ENCODE results near the gene SCAP. TPM values are rescaled to one million over a fixed set of nuclear protein-coding genes. Genes with fewer than 3 reads are reported as not detected.
A peak's percentile ranks its signal among the peaks of the same experiment; 100 is the strongest.

SCAP gene
- polyA plus RNA-seq, 3 donors: 83.3 to 95.2 (median 93.1) TPM

DNA sequence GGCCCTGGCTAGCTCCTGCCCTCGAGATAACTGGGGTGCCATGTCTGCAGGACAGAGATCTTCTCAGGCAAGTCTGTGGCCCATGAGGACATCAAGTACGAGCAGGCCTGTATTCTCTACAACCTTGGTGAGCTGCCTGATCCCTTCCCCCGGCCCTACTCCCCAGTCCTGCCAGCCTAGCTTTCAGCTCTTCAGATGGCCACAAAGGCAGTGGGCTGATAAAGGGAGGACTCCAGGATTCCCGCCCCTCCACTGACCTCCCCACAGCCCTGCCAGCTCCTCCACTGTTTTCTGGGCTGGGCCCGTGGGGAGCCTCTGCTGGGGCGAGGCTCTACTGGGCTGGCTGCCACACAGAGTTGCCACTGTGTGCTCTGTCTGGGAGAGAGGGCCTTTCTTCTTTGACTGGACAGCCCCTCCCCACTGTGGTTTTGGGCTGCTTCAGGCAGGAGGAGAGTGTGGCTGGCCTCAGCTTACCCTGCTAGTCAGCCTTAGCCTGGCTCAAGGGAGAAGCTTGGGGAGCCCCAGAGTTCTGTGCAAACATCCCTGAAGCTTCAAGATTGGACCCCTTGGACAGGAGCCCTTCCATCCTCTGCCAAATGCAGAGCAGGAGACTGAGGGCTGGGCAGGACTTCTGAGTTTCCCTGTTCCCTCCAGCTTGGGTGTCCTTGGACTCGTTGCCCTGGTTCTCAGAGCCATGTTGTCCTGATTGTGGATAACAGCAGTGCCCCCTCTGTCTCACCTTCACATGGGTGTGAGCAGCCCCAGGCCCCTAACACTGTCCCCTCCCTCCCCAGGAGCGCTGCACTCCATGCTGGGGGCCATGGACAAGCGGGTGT is 70.6 kb downstream of the SCAP start:
- DNase-seq: no peak

DNA sequence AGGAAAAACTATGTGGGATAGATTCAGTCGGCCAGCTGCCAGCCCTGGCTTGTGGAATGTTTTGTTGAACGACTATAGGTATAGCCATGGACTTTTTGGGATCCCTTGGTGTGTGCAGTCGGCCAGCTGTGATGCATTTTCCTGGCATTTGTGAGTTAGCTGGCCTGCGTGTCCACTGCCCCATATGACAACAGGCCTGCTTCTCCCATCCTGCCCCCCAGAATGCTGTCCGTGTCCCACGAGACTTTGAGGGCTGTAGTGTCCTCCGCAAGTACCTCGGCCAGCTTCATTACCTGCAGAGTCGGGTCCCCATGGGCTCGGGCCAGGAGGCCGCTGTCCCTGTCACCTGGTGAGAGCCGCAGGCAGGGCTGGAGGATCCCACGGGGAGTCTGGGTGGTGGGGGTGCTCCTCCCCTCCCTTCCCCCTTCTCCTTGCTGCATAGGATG is 71.3 kb downstream of the SCAP start:
- no peak for DNase-seq

DNA sequence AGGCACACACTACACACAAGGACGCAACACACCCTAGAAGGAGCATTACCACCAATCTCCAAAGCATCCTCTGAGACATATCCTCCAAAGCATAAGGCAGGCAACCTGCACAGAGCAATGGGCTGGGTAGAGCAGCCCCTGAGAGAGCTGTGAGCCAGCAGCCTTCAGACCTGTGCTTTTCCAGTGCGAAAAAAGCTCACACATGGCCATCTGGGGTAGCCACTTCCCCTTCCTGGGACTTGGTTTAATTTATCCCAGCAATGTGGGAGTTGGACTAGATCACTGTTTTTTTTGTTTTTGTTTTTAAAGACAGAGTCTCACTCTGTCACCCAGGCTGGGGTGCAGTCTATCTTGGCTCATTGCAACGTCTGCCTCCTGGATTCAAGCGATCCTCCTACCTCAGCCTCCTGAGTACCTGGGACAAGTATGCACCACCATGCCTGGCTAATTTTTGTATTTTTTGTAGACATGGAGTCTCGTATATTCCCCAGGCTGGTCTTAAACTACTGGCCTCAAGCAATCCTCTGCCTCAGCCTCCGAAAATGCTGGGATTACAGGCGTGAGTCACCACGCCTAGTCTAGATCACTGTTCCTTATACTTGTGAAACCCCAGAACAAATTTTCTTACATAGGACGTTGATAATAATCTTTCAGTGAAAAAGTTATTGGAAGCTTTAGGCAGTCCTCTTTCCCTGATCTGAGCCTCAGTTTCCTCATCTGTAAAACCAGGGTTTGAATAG is 76.0 kb downstream of the SCAP start:
- DNase-seq: no peak

DNA sequence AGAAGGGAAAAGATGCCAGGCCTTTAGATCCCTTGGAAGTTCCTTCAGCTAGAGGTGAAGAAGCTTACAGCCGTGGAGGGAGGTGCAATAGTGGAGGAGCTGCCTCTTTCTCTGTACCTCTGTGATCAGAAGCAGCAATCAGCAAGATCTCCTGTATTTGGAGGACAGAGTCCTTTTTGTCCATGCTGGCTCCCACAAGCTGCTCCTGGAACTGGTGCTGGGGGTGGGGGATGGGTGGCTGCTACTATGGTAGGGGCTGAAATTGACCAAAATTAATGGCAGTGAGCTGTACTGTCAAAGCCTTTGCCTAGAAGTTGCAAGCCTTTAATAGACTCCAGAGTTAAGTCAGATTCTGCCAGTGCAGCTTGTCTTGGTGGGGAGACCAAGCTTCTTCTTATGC is 76.7 kb downstream of the SCAP start:
- no peak for DNase-seq

DNA sequence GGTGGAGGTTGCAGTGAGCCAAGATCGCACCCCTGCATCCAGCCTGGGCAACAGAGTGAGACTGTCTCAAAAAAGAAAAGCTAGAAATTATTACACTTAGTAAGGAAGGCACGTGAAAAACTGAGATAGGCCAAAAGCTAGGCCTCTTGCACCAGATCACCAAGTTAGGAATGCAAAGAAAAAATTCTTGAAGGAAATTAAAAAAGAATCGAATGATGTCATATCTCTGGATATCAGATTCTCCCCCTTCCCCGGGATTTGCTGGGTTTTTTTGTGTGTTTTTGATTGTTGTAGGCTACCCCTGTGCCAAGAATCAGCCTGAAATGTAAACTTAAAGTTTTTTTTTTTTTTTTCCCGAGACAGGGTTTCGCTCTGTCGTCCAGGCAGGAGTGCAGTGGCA is 77.5 kb downstream of the SCAP start:
- DNase-seq: no peak

DNA sequence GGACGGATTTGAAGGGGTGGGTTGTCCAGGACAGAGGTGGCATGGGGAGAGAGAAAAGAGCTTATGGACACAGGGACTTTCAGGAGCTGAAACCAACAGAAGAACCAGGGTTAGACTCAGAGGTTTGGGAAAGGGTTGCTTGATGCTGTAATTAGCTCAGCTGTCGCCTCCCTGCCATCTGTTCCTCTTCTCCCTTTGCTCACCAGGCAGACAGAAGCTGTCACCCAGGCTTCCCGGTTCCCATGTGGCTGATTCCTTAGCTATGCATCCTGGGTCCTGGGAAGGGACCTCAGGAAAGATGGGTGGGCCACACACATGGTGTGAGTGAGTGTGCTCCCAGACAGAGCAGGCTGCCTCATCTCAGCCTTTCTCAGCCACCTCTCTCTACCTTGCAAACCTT is 80.9 kb downstream of the SCAP start:
- no peak for DNase-seq

DNA sequence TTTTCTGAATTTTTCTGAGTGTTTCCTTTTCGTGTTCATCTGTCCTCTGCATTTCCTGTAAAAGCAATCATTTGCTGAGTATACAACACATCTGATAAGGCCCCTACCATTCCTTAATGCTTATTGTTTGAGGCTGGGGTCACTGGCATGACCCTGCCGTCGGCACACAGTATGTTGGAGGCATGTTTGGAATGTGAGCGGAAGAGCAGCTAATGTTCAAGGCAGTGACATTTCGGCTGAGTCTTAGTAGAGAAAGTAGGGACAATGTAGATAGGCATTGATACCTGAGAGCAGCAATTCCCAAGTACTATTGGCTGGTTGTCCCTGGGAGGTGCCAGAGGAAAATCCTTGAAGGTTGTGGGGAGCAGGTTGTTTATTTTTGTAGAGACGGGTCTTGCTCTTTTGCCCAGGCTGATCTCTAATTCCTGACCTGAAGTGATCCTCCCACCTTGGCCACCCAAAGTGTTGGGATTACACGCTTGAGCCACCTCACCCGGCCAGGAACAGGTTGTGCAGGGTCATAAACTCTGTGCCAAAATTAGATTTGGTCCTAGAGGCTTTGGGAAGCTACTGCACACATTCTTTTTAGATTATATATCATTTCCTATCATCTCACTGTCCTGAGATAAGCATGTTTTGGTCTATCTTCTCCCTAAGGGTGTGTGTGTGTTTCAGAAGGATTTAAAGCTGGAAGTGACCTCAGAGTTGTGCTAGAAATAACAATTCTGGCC is 81.4 kb downstream of the SCAP start:
- peak; percentile 51 for DNase-seq

DNA sequence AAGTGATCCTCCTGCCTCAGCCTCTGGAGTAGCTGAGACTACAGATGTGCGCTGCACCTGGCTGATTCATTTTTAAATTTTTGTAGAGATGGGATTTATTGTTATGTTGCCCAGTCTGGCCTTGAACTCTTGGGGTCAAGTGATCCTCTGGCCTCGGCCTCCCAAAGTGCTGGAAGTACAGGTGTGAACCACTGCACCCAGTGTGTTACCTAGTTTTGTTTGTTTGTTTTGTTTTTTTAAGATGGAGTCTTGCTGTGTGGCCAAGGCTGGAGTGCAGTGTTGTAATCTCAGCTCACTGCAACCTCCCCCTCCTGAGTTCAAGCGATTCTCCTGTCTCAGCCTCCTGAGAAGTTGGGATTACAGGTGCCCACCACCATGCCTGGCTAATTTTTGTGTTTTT is 82.8 kb downstream of the SCAP start:
- DNase-seq: no peak

DNA sequence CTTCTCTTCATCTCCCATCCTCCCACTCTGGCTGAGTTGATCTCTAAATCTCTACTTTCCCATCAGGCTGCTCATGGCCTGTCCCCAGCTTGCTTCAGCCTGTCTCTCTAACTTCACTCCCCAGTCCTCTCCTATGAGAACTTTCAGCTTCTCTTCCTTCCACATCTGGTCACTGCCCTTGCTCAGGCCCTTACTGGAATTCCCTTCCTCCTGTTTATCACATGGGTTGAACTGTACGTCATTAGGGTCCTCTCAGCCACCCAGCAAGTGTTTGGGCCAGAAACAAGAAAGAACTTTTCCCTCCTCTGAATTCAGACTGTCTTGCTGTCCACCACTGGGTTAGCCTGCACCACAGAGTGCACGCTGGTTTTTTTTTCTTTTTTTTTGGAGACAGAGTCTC is 89.9 kb downstream of the SCAP start:
- DNase-seq: no peak

DNA sequence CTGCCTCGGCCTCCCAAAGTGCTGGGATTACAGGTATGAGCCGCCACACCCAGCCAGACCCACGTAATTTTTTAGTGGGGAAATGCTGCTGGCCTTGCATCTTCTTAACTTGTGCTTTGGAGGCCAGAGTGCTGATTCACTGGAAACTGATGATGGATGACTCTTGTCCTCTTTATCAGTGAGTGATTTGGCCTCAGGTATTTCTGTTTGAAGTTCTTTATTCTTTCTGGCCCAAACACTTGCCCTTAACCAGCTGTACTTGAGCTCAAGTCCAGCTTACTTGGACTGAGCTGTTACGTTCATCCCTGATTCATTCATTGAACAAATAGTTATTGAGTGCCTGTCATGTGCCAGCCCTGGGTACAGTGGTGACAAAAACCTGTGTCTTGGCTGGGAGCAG is 90.7 kb downstream of the SCAP start:
- DNase-seq: no peak

DNA sequence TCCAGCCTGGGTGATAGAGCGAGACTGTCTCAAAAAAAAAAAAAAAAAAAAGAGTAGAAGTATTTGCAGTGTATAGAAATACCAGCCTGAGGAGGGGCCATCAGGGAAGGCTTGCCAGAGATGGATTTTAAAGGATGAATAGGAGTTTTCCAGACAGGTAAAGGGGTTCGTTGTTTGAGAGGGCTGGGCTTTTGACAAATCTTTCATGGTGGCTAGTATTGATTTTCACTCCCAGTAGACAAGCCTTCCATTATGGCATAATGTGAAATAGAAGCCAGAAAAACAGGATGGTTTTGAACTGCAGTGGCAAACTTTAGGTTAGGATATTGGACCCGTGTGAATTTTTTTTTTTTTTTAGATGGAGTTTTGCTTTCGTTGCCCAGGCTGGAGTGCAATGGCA is 91.3 kb downstream of the SCAP start:
- no peak for DNase-seq

DNA sequence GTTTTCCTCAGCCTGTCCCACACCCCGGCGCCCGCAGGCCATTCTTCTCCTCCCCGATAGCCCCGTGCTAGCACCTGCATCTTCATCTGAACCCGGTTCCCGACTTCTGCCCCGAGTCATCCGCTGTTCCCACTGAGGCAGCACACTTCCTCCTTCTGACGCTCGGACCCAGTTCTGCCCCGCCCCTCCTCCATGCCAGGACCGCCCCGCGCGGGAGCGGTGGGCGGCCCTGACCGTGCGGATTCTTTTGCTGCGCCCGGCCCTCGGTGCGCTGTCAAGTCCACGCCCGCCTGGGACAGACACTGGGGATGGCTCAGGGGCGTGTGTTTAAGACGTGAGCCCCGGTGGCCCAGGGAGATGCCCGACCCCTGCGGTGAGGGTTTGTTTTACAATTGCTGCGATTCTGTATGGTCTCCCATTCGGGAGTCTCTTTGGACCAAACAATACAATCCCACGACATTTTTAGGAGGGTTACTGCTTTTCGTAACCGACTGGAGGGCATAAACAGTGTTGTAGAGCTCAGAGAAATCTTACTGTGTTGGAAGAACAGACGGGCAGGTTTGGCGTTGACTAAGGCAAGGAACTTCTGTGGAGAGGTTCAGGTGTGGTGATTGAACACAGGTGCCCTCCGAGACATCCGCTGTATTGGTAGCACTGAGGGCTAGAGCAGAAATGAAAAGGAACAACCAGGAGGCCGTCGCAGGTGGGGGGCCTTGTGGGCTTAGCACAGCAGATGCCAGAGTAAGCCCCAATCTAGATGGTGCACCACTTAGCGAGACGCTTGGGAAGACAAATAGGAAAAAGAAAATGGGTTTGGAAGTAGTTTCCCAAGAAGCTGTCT is 94.2 kb downstream of the SCAP start:
- peak; percentile 87 for DNase-seq

DNA sequence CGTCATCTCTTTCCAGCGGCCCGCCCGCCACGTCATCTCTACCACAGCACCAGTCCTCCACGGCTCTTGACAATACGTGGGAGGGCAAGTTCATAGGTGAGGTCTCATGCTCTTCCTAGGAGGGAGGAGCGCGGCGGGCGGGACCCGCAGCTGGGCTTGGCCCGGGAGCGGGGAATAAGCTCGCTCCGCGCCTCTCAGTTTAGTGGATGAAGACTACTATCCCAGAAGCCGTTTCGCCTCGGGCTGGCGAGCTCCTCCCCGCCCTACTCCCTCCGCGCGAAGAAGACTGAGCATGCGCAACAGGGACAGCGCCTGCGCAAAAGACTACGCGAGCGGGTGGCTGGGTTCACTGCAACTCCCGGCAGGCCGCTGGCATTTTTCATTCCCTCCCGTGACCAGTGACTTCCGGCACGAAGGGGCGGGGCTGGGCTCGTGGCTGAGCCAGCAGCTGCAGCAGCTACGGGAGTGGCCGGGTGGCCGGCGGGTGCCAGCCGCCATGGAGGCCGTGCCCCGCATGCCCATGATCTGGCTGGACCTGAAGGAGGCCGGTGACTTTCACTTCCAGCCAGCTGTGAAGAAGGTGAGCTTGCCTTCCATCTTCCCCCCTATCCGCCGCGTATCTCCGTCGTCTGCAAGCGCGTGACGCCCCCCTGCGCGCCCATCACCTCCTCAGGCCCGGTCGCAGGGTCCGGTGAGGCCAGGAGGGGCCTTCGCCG is 95.0 kb downstream of the SCAP start, which contains the start of gene PTPN23:
TSS of gene PTPN23 (plus strand) at position 421 of the 716 bp plus-strand sequence. CDS start at position 497, 76 bp downstream.
- peak; percentile 99 for DNase-seq

DNA sequence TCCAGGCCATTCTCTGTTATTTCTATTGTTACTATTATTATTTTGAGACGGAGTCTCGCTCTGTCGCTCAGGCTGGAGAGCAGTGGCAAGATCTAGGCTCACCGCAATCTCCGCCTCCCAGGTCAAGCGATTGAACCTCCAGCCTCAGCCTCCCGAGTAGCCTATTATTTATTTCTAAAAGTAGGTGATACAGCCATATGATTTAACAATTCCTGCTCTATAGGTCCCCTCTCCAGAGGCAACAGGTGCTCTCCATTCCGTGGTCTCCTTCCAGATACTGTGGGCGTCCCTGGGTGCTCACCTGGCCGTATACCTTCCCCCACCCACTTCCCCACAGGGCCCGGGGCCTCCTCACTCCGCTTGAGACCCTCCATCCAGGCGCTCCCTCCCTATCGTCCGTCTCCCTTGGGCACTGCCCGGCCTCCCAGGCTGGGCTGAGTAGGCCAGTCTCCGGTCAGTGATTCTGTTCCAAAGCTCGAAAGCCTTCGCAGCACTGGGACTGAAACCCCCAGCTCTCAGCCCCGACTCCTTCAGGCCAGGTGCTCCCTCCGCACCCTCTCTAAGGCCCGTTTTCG is 95.6 kb downstream of the SCAP start:
- no peak for DNase-seq

DNA sequence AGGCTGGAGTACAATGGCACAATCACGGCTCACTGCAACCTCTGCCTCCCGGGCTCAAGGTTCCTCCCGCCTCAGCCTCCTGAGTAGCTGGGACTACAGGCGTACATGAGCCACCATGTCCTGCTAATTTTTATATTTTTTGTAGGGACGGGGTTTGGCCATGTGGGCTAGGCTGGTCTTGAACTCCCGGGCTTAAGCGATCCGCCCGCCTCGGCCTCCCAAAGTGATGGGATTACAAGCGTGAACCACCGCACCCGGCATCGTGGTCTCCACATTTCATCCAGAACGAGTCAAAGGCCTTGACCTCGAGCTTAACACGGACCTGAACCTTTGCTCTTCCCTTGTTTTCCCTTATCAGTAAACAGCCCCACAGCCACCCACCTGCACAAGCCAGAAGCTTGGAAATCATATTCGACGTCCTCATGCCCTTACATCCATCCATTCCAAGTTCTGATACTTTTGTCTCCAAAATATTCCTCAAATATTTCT is 96.3 kb downstream of the SCAP start:
- DNase-seq: no peak

DNA sequence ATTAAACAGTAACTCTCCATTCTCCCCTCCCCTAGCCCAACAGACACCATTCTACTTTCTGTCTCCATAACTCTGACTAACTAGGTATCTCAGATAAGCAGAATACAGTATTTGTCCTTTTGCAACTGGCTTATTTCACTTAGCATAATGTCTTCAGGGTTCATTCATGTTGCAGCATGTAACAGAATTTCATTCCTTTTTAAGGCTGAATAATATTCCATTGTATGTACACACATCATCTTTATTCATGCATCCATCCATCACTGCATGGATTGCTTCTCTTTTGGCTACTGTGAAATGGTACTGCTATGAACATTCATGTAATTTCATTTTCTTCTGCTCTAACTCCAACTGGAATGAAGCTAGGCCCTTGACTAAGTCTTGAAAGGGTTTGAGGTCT is 96.9 kb downstream of the SCAP start:
- no peak for DNase-seq

DNA sequence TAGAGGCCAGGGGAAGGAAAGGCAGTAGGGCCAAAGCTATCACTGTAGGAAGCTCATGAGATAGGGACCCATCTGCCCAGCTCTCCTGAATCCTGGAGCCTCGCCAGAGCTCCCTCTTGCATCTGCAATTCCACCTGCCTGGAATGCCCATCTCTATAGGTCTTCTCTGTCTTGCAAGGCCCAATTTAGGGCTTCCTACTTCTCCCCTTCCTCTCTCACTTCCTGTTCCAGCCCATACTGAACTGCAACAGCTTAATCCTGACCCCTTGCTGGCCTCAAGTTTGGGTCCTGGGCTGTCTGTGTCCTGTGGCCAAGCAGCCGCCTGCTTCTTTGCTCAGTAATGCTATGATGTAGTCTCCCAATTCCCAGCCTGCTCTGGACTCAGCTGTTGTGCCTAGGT is 98.6 kb downstream of the SCAP start:
- DNase-seq: no peak

DNA sequence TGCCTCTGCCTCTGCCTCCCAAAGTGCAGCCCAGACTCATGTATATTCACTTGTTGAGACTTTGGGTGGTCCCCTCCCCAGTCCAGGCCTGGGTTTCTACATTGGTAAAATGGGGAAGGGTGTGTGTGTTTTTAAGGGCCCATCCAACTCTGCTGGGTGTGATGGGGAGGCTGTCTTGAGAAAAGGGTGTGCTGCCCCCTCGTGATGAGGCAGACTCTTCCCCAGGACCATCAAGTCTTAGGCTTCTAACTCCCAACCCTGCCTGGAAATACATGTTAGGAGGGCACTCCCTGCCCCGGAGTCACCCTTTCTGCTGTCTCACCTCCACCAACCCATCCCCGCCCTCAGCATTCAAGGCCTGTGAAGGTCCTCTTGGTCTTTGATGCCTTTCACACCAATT is 99.3 kb downstream of the SCAP start:
- no peak for DNase-seq

DNA sequence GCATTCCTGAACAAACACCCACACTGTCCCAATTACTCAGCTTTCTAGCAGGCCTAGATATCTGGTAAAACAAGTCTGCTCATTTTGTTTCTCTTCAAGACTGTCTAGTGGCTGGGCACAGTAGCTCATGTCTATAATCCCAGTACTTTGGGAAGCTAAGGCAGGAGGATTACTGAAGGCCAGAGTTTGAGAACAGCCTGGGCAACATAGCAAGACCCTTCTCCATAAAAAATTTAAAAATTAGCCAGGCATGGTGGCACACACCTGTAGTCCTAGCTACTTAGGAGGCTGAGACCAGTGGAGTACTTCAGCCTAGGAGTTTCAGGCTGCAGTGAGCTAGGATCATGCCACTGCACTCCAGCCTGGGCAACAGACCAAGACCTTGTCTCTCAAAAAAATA is 101.2 kb downstream of the SCAP start:
- DNase-seq: no peak

Data from renal pelvis (tissue), 4 donors.